Activated T-cell treated with anti-CD3 and anti-CD28 coated beads, Interleukin-2, amount 50 U/mL, for 24 hours (primary cell): ENCODE measurements around the gene LDHAL6B.
A peak's percentile ranks its signal among the peaks of the same experiment; 100 is the strongest.
"Not testable (repeated sequence)": the region's sequence is repeated elsewhere in the genome, so short reads cannot be mapped to it uniquely, and the experiment has no call there.

Experiments
- DNase-seq: peaks from one replicate; pipeline ENCODE4 v3.0.0-alpha.2; 2020
- H3K27ac Mint-ChIP-seq: 2 replicates; pipeline ENCODE4 v1.8.0; 2020; ENCODE audit warnings: mild to moderate bottlenecking, mixed read lengths
- H3K27me3 Mint-ChIP-seq: 2 replicates; pipeline ENCODE4 v1.8.0; 2020; ENCODE audit warnings: mixed read lengths
- H3K36me3 Mint-ChIP-seq: 2 replicates; pipeline ENCODE4 v1.8.0; 2020; ENCODE audit warnings: low read depth, mixed read lengths
- H3K4me1 Mint-ChIP-seq: 2 replicates; pipeline ENCODE4 v1.8.0; 2020; ENCODE audit warnings: low read depth, mixed read lengths
- H3K4me3 Mint-ChIP-seq: 2 replicates; pipeline ENCODE4 v1.8.0; 2020; ENCODE audit warnings: mild to moderate bottlenecking, moderate library complexity, mixed read lengths
- H3K9me3 Mint-ChIP-seq: 2 replicates; pipeline ENCODE4 v1.8.0; 2020; ENCODE audit warnings: mixed read lengths

Gene LDHAL6B

DNA sequence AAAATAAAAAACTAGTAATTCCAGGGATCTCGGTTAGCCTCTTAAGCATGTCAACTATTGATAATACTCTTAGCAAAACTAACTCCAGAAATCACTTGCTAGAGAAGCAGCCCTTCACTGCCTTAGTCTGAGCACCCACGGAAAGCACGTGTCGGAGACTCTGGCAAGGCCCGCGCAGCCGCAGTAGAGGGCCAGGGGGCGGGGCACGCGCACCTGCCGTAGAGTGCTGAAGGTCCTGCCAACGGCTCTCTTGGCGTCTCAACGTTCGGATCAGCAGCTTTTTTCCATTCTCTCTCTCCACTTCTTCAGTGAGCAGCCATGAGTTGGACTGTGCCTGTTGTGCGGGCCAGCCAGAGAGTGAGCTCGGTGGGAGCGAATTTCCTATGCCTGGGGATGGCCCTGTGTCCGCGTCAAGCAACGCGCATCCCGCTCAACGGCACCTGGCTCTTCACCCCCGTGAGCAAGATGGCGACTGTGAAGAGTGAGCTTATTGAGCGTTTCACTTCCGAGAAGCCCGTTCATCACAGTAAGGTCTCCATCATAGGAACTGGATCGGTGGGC, at the start of gene LDHAL6B:
LDHAL6B (plus strand) TSS at position 221 of the 561 bp plus-strand sequence; CDS start at position 319, 98 bp downstream.
- H3K27me3 Mint-ChIP-seq = peaks cover 3% of the 10 kb centered on the region
- H3K9me3 Mint-ChIP-seq = no peaks in the 10 kb centered on the region
- H3K27ac Mint-ChIP-seq = no peak within 1 kb of the TSS
- no peak within 1 kb of the TSS for H3K4me3 Mint-ChIP-seq
- H3K36me3 Mint-ChIP-seq = no peaks in the 10 kb centered on the region
- no peak for DNase-seq
- H3K4me1 Mint-ChIP-seq = no peaks in the 10 kb centered on the region

DNA sequence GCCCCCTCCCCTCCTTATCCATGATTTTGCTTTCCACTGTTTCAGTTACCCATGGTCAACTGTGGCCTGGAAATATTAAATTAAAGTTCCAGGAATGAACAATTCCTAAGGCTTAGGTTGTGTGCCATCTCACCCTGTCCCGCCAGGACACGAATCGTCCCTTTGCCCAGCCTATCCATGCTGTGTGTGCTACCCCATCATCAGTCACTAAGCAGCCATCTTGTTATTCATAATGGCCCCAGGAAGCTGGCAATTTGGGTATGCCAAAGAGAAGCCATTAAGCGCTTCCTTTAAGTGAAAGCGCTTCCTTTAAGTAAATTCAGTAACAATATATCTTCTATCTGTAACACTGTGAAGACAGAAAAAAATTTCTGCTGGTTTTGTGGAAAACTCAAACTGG, 49.2 kb upstream of the LDHAL6B start:
- Mint-ChIP-seq H3K27ac (no peak overlapping the region), H3K9me3 (no peaks in the 10 kb centered on the region), H3K4me3 (no peak overlapping the region), H3K36me3 (no peaks in the 10 kb centered on the region), H3K4me1 (no peaks in the 10 kb centered on the region), H3K27me3 (no peaks in the 10 kb centered on the region)
- no peak for DNase-seq

DNA sequence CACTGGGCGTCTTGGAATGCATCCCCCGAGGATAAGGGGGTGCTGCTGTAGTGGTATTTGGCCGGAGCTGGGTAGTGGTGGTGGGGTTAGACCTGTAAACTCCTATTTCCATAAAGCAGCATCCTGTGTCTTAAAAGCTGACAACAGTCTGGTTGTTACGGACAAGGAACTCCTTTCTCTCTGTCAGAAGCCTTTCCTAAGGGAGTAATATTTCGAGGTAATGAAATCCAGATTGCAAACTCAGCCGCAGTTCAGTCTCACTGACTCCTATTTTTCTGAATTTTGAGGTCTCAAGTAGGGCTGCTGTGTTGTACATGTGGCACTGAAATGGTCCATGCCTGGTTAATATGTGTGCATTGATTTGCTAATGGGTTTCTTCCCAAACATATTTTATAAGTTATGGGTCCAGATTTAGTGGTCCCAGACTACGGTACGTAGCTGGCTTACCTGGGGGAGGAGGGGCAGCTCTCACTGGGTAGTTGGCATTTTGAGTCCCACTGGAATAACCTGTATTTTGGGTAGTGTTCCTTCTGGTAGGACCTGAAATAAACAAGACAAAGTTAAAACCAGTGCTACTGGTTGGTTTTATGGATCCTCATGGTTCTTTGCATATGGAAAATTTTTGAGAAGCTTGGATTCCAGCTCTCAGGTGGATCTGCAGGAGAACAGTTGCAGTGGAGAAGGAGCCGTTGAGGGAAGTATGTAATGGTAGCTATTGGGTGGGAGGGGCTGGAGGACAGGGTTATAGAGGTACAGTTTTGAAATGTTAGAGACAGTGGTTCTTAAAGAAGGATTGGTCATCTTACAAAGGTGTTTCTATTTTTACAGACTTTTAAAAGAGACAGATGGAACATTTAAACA, 48.6 kb upstream of the LDHAL6B start:
- Mint-ChIP-seq H3K4me3 (no peak overlapping the region), H3K4me1 (no peaks in the 10 kb centered on the region), H3K9me3 (no peaks in the 10 kb centered on the region), H3K27me3 (no peaks in the 10 kb centered on the region), H3K36me3 (no peaks in the 10 kb centered on the region), H3K27ac (no peak overlapping the region)
- DNase-seq = no peak

DNA sequence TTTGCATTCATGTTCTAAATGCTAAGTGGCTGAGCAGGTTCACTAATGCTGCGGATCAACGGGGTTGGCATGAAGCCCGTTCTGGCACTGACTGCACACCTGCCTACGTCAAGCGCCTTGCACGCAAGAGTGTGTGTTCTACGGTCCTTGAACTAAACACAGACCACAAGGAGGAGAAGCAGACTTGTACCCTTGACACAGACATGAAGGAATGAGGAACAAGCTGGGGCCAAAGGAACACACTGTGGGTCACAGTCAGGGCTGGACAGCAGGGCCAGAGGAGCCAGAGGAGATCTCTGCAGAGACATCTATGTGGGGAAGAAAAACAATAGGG, 48.0 kb upstream of the LDHAL6B start:
- Mint-ChIP-seq H3K27ac (no peak overlapping the region), H3K4me3 (no peak overlapping the region), H3K27me3 (no peaks in the 10 kb centered on the region), H3K4me1 (no peaks in the 10 kb centered on the region), H3K36me3 (no peaks in the 10 kb centered on the region), H3K9me3 (no peaks in the 10 kb centered on the region)
- DNase-seq = no peak

DNA sequence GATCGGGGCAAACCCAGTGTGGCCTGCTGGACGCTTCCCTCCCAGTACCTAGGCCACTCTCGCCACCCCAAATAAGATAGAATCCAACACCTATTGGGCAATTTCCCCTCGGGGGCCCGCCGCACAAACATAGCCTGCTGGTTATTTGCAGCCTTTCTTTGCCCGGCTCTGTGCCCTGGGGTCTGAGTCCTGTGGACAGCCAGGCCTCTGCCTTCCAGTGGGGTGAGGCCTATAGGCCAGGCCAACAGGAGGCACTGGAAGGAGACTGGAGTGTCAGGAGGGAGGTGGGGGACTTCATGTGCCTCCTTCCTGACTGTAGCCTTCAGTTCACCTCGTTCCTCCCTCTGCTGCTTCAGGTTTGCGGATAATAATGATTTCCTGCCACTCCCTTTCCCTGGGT, 47.4 kb upstream of the LDHAL6B start:
- Mint-ChIP-seq H3K9me3 (no peaks in the 10 kb centered on the region), H3K27me3 (no peaks in the 10 kb centered on the region), H3K4me3 (no peak overlapping the region), H3K36me3 (no peaks in the 10 kb centered on the region), H3K4me1 (no peaks in the 10 kb centered on the region), H3K27ac (no peak overlapping the region)
- no peak for DNase-seq

DNA sequence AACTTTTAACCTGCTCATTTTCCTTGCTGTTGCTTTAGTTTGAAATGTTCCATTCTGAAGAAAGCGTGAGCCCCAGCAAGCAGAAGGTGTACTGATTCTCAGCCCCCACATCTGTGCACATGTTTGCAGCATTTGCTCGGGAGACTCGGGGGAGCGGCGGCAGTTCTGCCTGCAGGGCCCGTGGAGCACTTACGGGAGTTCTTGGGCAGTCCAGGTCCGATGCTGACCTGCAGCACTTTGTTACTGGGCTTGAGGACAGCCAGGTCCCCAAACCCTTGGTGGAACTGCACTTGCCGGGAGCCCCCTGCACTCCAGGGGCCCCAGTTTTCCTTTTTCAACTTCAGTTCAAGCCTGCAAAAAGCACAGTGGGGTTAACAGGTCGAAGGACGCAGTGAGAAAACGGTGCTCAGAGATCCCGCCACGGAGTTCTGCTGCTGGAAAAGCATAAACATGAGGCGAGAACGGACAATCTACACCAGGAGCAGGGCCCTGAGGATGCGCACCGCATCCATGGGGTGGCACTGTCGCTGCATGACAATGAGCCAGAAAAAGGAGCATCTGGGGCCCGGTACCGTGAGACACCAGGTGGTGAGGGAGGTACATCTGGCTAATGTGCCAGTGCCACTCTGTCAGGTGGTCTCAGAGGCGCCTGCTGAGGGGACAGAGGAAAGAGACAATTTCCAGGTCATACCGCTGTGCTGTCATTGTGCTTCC, 45.6 kb upstream of the LDHAL6B start:
- Mint-ChIP-seq H3K36me3 (no peaks in the 10 kb centered on the region), H3K4me1 (no peaks in the 10 kb centered on the region), H3K9me3 (no peaks in the 10 kb centered on the region), H3K27me3 (no peaks in the 10 kb centered on the region), H3K4me3 (no peak overlapping the region), H3K27ac (no peak overlapping the region)
- peak; percentile 39 for DNase-seq

DNA sequence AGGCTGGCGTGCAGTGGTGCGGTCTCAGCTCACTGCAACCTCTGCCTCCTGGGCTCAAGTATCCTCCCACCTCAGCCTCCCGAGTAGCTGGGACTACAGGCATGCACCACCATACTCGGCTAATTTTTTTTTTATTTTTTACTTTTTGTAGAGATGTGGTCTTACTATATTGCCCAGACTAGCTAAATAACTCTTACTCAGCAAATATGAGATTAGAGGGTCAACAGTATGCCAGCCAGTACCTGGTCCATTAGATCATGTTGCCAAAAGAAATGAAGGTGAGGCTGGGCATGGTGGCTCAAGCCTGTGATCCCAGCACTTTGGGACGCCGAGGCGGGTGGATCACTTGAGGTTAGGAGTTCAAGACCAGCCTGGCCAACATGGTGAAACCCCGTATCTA, 44.6 kb upstream of the LDHAL6B start:
- H3K4me1 Mint-ChIP-seq, H3K4me3 Mint-ChIP-seq, H3K27ac Mint-ChIP-seq: not testable (repeated sequence)

DNA sequence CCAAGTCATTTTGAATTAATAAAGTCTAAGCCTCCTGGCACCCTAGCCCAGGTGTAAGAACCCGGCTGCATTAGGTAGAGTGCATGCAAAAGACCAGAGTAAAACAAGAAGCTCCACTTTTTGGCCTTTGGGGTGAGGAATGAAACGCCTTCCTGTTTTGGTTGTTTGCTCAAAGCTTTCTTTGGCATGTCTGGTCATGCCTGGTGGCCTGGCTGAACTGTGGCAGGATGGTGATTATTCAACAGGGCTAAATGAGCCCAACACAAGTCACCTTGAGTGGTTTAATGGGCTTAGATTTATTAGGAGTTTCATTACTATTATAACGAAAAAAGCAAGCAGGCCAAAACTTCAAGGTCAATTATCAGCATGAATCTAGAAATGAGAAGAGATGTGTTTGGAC, 40.9 kb upstream of the LDHAL6B start:
- Mint-ChIP-seq H3K4me1 (peaks cover 5% of the 10 kb centered on the region), H3K4me3 (no peak overlapping the region), H3K27ac (no peak overlapping the region)

More for the DNA sequence above, 44.6 kb upstream of the LDHAL6B start:
- H3K36me3 Mint-ChIP-seq, DNase-seq, H3K27me3 Mint-ChIP-seq, H3K9me3 Mint-ChIP-seq: not testable (repeated sequence)

DNA sequence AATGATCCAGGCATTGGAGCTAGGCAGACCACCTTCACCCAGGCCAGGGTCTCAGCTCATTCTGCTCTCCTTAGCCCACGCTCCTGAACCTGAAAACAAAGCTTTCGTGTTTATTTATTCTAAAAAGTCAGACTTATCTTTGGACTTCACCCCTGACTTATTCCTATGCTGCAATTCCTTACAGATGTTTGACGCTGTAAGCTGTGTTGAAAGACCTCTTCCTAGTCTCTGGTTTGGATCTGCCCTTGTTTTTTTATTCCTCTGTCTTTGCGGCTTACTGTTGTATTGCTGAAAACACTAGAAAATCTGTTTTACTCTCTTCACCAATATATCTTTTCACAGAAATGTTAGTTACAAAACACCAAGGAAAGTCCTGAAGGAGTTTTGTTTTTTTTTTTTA, 40.5 kb upstream of the LDHAL6B start:
- no peak overlapping the region for H3K27ac Mint-ChIP-seq
- H3K4me3 Mint-ChIP-seq = no peak overlapping the region
- H3K9me3 Mint-ChIP-seq = no peaks in the 10 kb centered on the region
- H3K27me3 Mint-ChIP-seq = peaks cover 2% of the 10 kb centered on the region
- no peaks in the 10 kb centered on the region for H3K36me3 Mint-ChIP-seq
- peaks cover 5% of the 10 kb centered on the region for H3K4me1 Mint-ChIP-seq
- no peak for DNase-seq

More for the DNA sequence above, 40.9 kb upstream of the LDHAL6B start:
- peaks cover 2% of the 10 kb centered on the region for H3K27me3 Mint-ChIP-seq
- no peaks in the 10 kb centered on the region for H3K9me3 Mint-ChIP-seq
- no peak for DNase-seq
- no peaks in the 10 kb centered on the region for H3K36me3 Mint-ChIP-seq

DNA sequence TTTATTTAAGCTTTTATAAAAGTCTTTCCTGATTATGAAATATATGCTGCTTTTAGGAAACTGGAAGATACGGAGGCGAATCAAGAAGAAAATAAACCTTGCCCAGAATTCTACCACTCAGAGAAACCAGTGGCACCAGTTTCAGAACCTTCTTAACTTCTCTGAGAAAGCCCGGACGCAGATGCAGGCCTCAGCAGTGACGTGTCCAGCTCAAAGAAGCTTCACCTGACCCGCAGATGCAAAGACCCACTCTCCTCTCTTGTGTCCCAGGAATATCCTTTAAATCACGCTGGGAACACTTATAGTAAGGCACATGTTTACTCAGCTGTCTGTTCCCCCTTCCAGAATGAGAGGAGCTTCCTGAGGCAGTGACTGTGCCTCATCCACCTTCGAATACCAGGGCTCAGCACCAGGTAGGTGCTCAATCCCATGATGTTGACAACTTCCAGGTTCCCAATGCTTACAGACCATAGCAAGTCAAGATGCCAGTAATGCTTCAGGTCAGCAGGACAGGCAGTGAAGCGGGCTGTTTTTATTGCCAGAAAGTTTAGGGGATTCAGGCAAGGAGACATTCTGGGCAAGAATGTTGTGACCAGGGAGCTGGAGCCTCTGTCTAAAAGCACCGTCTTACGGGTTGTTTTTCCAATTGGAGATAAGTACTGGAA, 39.9 kb upstream of the LDHAL6B start:
- H3K4me3 Mint-ChIP-seq = no peak overlapping the region
- DNase-seq = no peak
- no peaks in the 10 kb centered on the region for H3K9me3 Mint-ChIP-seq
- H3K36me3 Mint-ChIP-seq = no peaks in the 10 kb centered on the region
- H3K27me3 Mint-ChIP-seq = peaks cover 2% of the 10 kb centered on the region
- H3K4me1 Mint-ChIP-seq = peaks cover 5% of the 10 kb centered on the region
- no peak overlapping the region for H3K27ac Mint-ChIP-seq

DNA sequence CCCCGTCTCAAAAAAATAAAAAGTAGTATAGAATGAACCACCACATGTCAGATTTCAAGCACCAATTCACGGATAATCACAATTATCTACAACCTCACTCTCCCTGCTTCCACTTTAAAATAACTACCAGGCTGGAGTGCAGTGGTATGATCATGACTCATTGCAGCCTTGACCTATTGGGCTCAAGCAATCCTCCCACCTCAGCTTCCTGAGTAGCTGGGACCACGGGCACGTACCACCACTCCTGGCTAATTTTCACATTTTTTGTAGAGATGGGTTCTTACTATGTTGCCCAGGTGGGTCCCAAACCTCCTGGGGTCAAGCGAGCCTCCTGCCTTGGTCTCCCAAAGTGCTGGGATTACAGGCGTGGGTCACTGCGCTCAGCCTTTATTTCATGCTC, 38.1 kb upstream of the LDHAL6B start:
- H3K4me3 Mint-ChIP-seq = no peak overlapping the region
- no peak for DNase-seq
- peaks cover 5% of the 10 kb centered on the region for H3K4me1 Mint-ChIP-seq
- peaks cover 2% of the 10 kb centered on the region for H3K27me3 Mint-ChIP-seq
- H3K27ac Mint-ChIP-seq = no peak overlapping the region
- no peaks in the 10 kb centered on the region for H3K9me3 Mint-ChIP-seq
- no peaks in the 10 kb centered on the region for H3K36me3 Mint-ChIP-seq

DNA sequence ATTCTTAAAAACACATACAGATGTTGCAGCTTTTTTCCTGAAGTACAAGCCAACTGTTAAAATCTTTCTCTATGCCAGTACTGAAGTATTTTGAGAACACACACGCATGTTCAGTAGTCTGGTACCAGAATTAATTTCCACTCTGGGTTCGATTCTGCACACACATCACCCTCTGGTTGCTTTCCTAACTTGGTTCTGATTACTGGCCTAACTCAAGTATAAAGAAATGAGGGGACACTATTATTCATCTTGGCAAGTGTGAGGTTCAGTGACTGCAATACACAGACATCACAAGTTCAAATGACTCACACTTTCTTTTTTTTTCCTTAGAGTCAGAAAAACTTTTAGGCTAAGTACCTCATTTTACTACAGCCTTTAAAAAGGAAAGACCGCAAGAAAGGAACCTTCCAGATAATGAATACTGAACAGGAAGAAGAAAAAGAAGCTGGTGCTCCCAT, 37.4 kb upstream of the LDHAL6B start:
- Mint-ChIP-seq H3K27ac (peak overlapping the region; percentile 26), H3K4me3 (no peak overlapping the region), H3K36me3 (no peaks in the 10 kb centered on the region), H3K4me1 (peaks cover 5% of the 10 kb centered on the region), H3K27me3 (peaks cover 2% of the 10 kb centered on the region), H3K9me3 (no peaks in the 10 kb centered on the region)
- no peak for DNase-seq

DNA sequence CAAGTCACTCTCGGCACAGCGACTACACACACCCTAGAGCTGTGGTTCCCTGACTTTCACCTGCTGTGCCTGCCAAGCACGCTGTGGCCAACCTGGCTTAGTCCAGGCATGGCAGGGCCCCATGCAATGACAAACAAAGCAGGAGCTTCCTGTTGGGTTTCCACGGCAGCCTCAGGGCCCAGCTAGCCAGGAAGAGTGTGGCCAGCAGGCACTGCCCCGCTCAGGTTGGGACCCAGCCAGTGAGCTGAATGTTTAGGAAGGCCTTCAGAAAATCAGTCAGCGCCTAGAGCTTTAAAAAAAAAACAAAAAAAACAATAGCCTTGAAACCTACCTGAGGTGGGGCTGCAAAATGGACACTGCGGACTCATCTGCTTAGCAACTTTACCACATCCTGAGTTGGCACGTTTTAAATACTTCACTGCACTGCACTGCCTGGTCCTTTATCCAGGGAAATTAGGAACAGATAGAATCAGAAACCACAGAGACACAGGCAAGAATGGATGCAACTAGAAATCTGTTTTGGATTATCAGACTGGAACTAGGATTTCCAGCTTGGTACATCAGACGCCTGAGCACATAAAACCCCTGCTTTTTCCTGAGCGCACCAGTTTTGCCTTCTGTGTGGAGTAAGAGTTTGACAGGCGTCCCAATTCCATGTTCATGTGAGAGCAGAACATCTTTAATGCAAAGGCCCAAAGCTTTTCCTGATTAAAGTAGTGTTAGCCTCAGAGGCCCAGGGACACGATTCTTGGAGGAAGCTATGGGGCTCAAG, 36.2 kb upstream of the LDHAL6B start:
- no peaks in the 10 kb centered on the region for H3K36me3 Mint-ChIP-seq
- H3K4me3 Mint-ChIP-seq = no peak overlapping the region
- H3K27me3 Mint-ChIP-seq = peaks cover 8% of the 10 kb centered on the region
- H3K4me1 Mint-ChIP-seq = peaks cover 11% of the 10 kb centered on the region
- no peak for DNase-seq
- no peaks in the 10 kb centered on the region for H3K9me3 Mint-ChIP-seq
- peak overlapping the region; percentile 22 for H3K27ac Mint-ChIP-seq

DNA sequence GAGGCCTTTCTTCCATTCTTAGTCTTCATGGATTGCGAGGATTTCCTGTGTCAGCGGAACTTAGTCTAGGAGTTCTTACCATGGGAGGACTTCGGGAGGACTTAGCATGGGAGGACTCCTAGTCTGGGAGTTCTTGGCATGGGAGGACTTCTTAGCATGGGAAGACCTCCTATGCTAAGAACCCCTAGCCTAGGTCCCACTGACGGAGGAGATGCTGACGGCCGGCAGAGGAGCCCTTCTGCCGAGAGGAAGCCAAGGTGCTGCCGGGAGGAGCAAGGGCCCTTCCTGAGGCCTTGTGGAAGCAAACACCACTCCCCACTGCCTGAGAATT, 35.6 kb upstream of the LDHAL6B start:
- H3K4me1 Mint-ChIP-seq = peaks cover 11% of the 10 kb centered on the region
- H3K27ac Mint-ChIP-seq = no peak overlapping the region
- H3K36me3 Mint-ChIP-seq = no peaks in the 10 kb centered on the region
- no peak for DNase-seq
- no peak overlapping the region for H3K4me3 Mint-ChIP-seq
- no peaks in the 10 kb centered on the region for H3K9me3 Mint-ChIP-seq
- peaks cover 12% of the 10 kb centered on the region for H3K27me3 Mint-ChIP-seq
